Measurements from ENCODE around the gene FAM149B1. TPM values are rescaled to one million over a fixed set of nuclear protein-coding genes. Genes with fewer than 3 reads are reported as not detected.

FAM149B1 gene
- total RNA-seq, 2 experiments from 2014 or later: 13.8 to 15.0 TPM

GRCh38 chr10:73289958-73290357 is 122.0 kb downstream of the FAM149B1 start:
- Mint-ChIP-seq H3K4me1 (ENCODE audit: low read depth) (no peaks in the 10 kb centered on the region), H3K36me3 (ENCODE audit: low read depth) (peaks cover 2% of the 10 kb centered on the region), H3K9me3 (ENCODE audit: insufficient read depth) (no peaks in the 10 kb centered on the region), H3K4me3 (no peak overlapping the region), H3K27me3 (ENCODE audit: low read depth) (peaks cover 4% of the 10 kb centered on the region), H3K27ac (no peak overlapping the region)
- no peak for ATAC-seq
- POLR2A ChIA-PET: no interaction called here
- no peak for DNase-seq
- CTCF ChIA-PET: no interaction called here

- POLR2A ChIA-PET: no interaction called here
- H3K36me3 Mint-ChIP-seq (ENCODE audit: low read depth): peaks cover 2% of the 10 kb centered on the region
- no peaks in the 10 kb centered on the region for H3K9me3 Mint-ChIP-seq (ENCODE audit: insufficient read depth)
- no peak overlapping the region for H3K27ac Mint-ChIP-seq
- H3K27me3 Mint-ChIP-seq (ENCODE audit: low read depth): peaks cover 12% of the 10 kb centered on the region
- DNase-seq (no peak), ATAC-seq (no peak)
- H3K4me3 Mint-ChIP-seq: no peak overlapping the region
- CTCF ChIA-PET: no interaction called here
- no peaks in the 10 kb centered on the region for H3K4me1 Mint-ChIP-seq (ENCODE audit: low read depth)
These were observed 125.5 kb downstream of the FAM149B1 start for GRCh38 chr10:73293461-73293860.

Other genes starting within 250 kb of the FAM149B1 start
- gene PLA2G12B, start 213.3 kb upstream of the FAM149B1 start, total RNA-seq: not detected
- 10 to 100 TPM; 37.4 to 38.9 TPM for gene P4HA1, start 71.3 kb upstream of the FAM149B1 start, total RNA-seq
- 1 to 10 TPM; 1.6 to 1.7 TPM for gene NUDT13, start 57.7 kb upstream of the FAM149B1 start, total RNA-seq
- 10 to 100 TPM; 29.0 to 30.9 TPM for gene ECD, start 111 bp upstream of the FAM149B1 start, total RNA-seq
- 10 to 100 TPM; 70.7 to 71.6 TPM for gene DNAJC9, start 79.1 kb downstream of the FAM149B1 start, total RNA-seq
- gene MRPS16, start 84.5 kb downstream of the FAM149B1 start, total RNA-seq: 100 to 1,000 TPM in 1 of 2 experiments, 10 to 100 TPM in 1; 97.5 to 103 TPM
- gene CFAP70, start 190.7 kb downstream of the FAM149B1 start, total RNA-seq: under 1 TPM; 0.40 to 0.57 TPM
- 10 to 100 TPM; 85.0 to 87.1 TPM for gene ANXA7, start 245.9 kb downstream of the FAM149B1 start, total RNA-seq